Stimulated activated CD8-positive, alpha-beta memory T cell treated with anti-CD3 and anti-CD28 coated beads, Interleukin-2, amount 100 ng/mL, for 48 hours (primary cell): ENCODE measurements around the gene COL8A2.

ENCODE experiments used
- DNase-seq, 2 donors: peaks; one replicate each; pipeline ENCODE4 v3.0.0-alpha.2; 2020; ENCODE audit warnings: low read depth in 2 of 2

COL8A2 gene

DNA sequence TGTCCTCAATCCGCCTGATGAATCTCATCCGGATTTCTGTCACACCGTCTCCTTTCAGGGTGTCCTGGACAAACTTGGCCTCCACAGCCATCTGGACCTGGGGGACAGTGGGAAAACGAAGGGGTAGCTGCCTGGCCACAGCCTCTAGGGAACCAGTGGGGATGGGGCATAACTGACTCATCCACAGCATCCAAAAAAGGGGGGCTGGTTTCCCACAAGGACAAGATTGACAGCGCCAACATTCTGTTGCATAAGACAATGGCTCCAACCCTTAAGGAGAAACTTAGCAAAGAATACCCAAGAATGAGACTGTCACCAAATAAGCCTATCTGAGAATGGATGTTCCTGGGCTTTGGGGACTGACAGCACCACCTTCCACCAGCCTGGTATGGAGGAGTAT lies 12.2 kb upstream of the COL8A2 start:
- DNase-seq, result no peak

DNA sequence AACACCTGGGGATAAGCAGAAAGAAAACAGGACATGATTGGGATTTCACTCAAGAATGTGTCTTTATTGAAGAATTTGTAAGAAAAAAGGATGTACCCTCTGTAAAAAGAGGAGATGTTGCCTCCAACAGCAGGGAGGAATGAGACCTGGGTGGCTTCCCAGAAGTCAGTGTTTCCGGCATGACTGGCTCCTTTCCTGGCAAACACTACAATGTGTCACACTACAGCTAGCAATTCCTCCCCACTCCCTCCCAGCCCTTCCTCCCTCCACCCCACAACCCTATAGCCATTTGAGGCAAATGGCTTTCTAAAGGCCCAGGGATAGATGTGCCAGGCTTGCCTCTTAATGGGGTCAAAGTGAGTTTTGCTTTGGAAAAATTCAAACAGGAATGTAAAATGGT lies 11.5 kb upstream of the COL8A2 start:
- DNase-seq, result no peak

DNA sequence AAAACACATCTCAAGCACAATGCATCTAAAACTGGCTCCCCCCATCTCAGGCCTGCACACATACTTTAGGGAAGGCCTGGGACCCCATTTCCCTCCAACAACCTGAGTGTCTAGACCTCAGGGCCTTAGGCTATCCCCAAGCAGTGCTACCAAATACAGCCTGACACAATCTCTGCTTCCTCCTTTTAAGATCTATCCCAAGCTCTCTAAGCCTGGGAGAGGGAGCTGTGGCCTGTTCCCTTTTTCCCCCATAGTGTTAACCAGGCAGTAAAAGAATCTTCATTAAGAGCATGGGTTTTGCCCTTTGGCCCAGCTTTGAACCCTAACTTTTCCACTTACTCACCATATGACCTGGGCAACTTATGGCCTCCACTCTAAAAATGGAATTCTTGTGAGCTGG lies 10.8 kb upstream of the COL8A2 start:
- no peak for DNase-seq

DNA sequence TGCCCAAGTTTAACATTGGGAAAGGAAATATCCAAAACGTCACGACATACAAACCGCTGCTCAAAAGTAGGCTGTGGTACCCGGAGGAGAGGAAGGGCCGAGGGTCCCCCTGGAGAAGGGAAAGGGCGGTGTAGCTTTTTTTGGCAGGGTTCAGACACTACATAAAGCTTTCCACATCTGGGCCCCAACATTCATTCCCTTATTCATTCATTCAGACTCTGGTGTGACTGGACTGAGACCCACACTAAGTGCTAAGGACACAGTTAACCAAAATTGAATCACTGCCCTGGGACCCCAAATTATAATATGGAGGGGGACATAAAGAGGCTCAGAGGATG lies 10.3 kb upstream of the COL8A2 start:
- DNase-seq, result no peak

DNA sequence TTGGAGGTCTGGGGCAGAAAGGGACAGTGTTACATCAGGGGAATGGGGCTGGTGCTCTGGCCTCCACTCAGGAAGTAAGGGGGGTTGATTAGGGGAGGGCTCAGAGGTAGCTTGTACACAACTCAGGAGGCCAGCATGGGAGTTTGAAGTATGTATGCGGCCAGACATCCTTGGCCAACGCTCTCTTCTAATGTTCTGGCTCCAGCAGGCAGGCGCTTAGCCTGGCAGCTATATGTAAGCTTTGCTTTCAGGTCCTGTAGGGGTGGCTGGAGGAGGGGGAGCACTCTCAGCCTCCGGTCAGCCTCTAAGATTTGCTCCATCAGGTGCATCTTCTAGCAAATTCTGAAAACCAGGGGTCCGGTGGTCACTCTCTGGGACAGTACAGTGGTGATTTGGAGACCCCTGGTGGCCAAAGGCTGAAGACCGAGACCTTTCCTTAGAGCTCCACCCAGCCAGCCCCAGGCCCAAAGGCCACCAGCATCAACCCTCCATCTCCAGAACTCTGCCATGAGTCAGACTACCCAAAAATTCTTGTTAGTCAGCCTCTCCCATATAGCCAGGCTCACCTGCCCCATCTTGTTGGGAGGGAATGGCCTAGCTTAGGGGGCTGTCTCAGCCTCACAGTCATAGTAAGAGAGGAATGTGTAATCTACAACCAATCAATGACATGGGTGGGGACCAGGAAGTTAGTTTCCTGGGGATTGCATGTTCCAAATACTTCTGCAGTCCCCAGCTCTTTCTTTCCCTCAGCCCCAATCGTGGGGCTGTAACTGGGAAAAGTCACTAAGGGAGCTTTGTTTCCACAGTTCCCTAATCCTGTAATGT lies 9.7 kb upstream of the COL8A2 start:
- DNase-seq, result peak in 1 of 2 donors; percentile 34

DNA sequence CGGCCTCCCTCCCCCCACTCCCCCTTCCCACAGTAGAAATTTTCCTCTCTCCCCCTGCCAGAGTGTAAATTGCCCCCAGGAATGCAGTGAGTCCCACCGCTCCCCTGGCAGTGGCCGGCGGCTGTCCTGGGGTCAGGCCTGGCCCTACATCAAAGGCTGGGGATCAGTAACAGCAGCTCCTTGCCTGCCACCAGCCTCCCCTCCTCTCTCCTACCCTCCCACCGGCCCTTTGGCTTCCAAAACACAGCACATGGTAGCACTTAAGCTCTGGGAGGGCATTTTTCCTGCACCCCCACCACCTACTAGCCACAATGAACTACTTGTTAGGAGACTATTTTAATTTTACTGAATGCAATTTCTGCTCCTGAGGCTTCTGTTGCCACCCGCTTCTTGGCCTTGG lies 9.0 kb upstream of the COL8A2 start:
- DNase-seq, result no peak

DNA sequence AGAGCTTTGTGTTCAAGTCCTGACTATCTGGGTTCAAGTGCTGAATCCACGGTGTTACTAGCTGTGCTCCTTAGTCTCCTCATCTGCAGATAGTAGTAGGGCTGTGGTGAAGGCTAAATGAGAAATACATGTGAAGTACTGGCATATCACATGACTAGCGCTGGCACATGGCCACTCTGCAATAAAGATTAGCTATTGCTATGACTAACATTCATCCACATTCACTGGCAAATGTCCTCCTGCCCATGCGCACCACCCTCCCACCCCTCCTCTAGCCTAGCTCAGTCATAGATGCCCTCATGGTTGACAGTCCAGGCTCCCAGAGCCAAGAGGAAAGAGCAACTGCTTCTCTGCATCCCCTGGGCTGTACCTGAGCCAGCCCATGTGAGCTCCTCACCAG lies 8.5 kb upstream of the COL8A2 start:
- DNase-seq, result no peak

DNA sequence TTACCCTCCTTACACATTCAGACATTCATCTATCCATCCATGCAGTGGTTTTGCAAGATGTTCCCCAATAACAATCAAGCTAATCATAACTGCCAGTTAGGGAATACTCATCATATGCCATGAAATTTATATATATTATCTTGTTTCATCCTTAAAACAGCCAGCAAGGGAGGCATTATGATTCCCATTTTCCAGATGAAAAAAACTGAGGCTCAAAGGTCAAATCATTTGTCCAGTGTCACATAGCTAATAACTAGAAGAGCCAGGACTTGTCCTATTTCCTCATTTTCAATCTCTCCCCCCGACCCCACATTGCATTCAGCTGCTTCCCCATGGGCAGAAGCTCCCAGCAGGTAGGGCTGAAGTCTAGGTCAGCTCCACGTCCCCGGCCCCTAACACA lies 7.0 kb upstream of the COL8A2 start:
- DNase-seq, result no peak

DNA sequence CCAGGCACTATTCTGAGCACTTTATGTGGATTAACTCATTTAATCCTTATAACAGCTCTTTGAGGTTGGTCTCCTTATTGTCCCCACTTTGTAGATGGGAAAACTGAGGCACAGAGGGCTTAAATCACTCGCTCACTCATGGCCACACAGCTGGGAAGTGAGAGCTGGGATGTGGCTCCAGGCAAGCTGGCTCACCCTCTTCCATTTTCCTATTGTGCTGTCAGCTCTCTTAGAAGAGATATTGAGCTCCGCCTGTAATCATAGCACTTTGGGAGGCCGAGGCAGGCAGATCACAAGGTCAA lies 3.8 kb upstream of the COL8A2 start:
- no peak for DNase-seq

DNA sequence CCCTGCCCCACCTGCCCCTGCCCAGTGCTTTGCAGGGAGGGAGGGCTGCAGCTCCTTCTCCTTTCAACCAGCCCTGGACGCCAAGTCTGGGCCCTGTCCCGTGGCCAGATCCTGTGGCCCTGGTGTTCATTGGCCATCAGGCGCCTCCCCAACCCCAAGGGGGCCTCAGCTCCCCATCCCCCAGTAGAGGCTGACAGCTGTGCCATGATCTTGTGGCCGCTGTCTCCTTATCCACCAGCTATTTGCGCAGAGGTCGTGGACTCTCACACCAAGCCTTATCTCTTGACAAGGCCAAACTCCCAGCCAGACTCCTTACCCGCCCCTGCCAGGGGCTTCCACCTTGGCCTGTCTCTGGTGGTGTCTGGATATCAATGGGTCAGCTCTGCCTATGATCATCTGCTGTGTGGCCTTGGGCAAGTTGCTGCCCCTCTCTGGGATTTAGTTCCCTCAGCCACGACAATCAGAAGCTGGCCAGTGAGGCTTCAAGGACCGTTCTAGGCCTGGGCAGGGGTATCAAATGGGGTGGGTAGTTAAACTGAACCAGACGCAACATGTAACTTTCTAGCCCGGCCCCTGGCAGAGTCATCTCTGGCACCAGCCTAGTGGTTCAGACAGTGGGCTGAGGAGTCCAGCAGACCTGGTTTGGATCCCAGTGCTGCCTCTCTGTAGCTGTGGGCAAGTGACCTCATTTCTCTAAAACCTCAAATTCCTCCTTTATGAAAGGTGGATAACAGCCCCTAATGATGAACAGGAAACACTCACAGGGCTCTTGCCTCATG lies 3.3 kb upstream of the COL8A2 start:
- DNase-seq, result no peak

DNA sequence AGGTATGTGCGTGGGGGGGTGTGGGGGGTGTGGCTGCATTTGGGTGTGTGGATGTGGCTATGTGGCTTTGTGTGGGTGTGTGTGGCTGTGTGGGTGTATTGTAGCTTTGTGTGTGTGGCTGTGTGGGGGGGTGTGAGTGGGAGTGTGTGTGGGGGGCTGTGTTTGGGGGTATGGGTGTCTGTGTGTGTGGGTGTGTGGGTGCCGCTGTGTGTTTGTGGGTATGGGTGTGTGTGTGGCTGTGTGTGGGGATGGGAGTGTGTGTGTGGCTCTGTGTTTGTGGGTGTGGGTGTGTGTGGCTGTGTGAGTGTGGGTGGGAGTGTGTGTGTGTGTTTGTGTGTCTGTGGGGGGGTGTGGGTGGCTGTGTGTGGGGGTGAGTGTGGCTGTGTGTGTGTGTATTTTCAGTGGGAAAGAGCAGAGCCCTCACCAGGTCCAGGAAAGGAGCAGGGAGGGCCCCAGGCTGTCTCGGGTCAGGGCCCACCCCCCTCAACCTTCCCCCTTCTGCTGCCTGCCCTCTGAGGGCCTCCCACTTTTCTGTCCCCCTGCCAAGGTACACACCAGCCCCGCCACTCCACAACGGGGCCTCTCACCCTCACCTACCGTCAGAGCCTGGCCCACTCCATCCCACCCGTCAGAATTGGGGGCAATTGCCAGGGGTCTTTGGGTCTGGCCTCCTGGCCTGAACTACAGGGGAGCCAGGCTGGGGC lies 1.9 kb upstream of the COL8A2 start:
- no peak for DNase-seq

DNA sequence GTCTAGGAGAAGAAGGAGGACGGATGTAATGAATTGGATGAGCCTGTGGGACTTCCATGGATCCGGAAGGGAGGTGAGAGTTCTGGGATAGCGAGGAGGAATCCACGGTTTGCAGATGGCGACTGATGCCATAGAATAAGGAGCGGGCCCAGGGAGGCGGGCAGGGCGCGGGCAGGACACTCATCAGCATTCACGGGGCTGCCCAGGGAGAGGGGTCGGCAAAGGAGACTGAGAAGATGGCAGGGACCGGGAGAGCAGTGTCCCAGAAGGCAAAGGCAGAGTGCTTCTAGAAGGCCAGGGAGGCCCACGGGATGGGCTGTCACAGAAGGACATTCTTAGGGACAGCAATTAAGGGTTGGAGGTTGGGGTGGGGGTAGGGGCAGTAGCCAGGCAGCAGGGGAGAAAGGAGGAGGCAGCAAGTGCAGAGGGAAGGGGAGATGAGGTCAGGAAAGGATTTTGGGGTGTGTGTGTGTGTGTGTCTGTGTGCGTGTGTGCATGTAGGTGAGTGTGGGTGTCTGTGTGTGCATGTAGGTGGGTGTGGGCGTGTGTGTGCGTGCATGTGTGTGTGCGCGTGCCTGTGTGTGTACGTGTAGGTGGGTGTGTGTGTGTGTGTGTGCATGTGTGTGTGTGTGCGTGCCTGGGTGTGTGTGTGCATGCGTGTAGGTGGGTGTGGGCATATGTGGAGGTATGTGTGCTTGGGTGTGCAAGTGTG lies 1.1 kb upstream of the COL8A2 start:
- DNase-seq, result no peak

DNA sequence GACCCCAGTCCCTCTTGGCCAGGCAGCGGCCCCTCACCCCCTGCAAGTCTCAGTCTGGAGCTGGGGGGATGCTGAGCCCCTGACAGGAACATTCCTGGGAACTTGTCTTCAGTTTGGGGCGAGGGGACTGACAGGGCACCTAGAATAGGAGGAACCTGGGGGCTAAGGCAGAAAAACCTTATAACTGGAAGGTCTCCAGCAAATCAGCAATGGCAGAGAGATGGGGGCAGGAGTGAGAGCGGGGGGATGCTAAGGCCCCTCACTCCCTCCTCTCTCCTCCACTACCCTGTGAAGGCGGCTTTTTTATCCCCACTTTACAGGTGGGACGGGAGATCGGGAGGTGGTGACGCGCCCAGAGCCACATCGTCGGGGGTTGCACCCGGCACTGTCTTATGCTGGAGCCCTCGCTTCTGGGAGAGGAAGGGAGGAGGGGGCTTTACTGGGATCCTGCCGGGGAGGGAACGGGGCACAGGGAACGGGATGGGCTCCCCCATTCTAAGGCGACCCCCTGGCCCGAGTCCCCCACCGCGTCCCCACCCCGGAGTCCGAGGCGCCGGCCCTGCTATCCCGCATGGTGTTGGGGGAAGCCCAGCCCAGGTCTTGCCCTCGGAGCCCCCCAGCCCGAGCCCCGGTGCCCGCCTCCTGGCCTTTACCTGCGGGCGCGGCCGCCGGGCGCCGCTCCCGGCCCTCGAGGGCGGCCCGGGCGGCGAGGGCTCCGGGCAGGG lies 456 bp downstream of the COL8A2 start:
- DNase-seq, result no peak

DNA sequence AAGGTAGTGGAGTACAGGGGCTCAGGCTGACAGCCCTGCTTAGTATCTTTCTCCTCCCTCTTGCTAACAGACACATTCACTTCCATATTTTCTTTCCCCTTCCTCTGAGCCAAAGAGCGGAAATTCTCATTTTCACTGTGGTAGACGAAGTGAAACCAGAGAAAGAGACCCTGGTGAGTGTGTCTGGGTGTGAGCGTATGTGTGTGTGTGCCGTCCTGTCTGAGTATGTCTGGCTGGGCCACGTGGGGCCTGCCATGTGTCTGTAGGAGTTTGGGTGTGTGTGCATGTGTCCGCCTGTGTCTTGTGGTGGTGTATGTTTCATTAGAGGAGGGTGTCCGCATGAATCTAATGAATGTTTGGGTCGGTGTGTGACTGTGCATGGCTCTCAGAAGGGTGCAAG lies 1.7 kb downstream of the COL8A2 start:
- no peak for DNase-seq

DNA sequence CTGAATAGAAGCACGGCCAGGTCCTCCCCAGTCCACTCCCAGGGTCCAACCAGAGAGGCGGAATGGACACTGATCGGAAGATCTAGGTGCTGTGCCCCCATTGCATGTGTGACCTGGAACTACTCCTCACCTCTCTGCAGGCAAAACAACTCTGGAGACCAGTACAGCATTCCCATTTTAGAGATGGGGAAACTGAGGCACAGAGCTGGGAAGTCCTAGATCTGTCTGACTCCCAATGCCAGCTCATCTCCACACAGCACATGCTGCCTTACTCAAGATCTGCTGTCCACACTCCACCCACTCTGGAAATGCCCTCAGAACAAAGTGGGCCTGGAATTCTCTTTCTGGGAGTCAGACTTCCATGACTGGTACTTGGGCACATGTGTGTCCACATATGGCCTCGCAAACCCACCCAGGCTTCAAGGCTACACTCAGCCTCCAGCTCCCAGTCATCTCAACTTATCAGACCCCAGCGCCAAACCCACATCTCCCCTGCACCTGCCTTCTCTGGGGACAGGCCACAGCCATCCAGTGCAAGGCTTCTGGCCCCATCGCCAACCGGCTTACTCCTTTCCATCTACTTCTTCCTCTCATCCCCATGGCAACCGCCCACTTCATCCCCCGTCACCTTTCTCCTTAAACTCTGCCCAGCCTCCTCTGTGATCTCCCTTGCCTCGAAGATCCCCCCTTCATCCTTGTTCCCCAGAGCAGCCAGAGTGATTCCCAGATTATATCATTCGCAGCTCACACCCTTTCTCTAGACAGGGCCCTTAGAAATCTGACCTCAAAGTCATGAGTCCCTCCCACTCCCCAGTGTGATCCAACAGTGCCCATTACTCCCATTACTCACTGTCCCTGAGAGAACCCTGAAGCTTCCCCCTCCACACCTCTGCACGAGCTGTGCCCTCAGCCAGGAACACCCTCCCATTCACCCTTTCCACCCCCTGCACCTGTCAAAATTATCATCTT lies 2.7 kb downstream of the COL8A2 start:
- no peak for DNase-seq

DNA sequence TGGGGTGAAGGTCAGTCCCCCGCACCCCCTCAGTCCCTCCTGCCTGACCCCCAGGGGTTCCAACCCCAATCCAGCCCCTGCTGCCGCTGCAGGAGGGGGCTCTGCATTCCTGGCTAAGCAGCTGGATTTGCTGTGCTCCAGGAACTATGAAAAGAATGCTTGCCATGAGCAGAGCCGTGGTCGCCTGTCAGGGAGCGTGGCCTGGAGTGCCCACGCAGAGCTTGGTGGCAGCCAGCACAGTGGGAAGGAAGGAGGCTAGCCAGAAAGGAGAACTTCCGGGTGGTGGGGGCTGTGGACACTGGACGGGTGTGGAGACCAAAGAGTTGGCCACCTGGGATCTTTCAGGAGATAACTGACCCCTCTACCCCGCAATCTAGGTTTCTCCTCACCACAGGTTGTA lies 5.6 kb downstream of the COL8A2 start:
- no peak for DNase-seq

DNA sequence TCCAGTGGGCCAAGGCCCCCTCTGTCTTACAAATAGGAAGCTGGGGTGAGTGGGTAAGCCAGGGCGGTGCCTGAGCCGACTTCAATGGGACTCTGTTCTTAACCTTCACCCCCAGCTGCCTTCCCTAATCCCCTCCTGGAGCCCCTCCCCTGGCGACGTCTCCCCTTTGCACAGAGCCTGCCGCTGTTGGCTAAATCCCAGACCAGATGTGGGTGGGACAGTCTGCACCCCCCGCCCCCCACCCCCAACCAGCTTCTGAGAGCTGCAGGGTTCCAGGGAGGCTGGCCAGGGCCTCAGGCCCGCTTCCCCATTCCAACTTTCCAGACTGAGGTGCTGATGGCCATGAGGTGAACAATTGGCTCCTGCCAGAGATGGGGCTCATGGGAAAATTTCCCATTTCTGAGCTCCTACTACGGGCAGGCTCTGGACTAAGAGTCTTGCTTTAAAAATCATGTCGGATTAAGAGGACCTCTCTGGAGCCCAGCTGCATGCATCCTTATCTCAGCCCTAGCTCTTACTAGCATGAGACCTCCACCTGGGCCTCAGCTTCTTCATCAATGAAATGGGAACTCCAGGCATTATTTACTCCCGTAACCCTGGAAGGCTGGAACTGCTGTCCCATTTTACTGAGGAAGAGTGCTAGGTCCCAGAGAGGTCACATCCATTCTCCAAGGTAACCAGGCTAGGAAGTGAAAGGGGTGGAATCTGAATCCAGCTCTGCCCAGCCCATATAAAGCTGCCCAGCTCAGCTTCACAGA lies 6.4 kb downstream of the COL8A2 start:
- no peak for DNase-seq

DNA sequence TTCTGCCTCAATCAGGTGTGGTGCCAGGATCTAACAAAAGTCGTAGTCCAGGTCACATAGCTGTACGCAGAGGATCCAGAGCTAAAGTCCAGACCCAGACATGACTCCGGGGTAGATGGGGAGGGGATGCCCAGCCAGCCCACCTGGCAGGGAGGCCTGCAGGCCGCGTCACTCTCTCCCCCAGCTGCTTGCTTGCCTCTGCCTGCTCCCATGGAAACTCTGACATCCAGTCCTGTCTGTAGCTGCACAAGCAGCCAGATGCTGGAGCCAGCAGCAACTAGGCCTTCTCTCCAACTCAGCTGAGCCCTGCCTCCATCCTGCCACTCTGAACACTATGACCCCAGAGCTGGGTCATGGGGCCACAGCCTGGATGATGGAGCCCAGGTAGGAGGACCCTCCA lies 8.1 kb downstream of the COL8A2 start:
- no peak for DNase-seq

DNA sequence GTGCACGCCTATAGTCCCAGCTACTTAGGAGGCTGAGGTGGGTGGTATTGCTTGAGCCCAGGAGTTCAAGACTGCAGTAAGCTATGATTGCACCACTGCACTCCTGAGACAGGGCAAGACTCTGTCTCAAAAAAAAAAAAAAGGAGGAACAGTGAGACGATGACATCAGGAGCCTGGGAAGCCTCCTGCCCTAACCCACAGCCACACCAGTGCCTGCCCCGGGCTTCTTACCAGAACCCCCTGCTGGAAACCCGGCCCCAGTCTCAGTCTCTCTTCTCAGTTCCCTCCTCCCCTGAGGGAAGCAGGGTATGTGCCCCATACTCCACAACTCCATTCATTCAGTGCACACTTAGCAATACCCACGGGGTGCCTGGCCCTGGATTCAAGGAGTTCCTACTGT lies 9.1 kb downstream of the COL8A2 start:
- no peak for DNase-seq

DNA sequence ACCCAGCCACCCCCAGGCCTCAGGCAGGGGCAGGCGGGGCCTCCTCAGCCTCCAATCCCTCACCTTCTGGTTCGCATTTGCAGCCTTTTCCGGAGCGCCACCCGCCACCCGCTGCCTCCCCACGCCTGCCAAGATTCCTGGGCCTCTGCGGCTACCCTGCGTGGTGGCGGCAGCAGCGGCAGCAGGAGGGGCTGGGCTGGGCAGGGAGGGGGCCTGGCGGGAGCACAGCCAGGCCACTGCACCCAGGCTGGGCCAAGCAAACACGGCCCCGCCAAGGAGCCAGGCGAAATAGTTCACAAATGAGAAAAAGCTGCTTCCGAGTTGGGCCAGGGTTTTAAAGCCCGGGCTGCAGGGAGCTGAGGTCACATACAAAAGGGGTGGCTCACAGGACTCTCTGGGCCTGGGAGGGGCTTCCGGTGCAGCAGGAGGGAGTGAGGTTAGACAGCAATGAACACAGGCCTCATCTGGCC lies 9.8 kb downstream of the COL8A2 start:
- DNase-seq, result no peak
